ENCODE results near the gene MFGE8. TPM values are rescaled to one million over a fixed set of nuclear protein-coding genes. Genes with fewer than 3 reads are reported as not detected.
"Not testable (repeated sequence)": the region's sequence is repeated elsewhere in the genome, so short reads cannot be mapped to it uniquely, and the experiment has no call there.

MFGE8 gene
- total RNA-seq, 1 donor from 2014 or later: 1,071 TPM

- DNase-seq (ENCODE audit: low spot score); intact Hi-C loops (cut with DNase I): not testable (repeated sequence)
Observed at GRCh38 chr15:88925648-88926047, 12.5 kb upstream of the MFGE8 start.

- DNase-seq (ENCODE audit: low spot score); intact Hi-C loops (cut with DNase I): not testable (repeated sequence)
Observed at GRCh38 chr15:88920892-88921435, 7.8 kb upstream of the MFGE8 start.

GRCh38 chr15:88920186-88920891 lies 7.2 kb upstream of the MFGE8 start:
- DNase-seq (ENCODE audit: low spot score): no peak
- intact Hi-C loops (cut with DNase I): no loop called here

- intact Hi-C loops (cut with DNase I): no loop called here
- DNase-seq (ENCODE audit: low spot score): no peak
Observed at GRCh38 chr15:88918738-88919137, 5.6 kb upstream of the MFGE8 start.

GRCh38 chr15:88917760-88918159 lies 4.6 kb upstream of the MFGE8 start:
- DNase-seq (ENCODE audit: low spot score): no peak
- intact Hi-C loops (cut with DNase I): no loop called here

GRCh38 chr15:88915354-88915753 lies 2.2 kb upstream of the MFGE8 start:
- intact Hi-C loops (cut with DNase I): no loop called here
- no peak for DNase-seq (ENCODE audit: low spot score)

GRCh38 chr15:88913850-88914169 lies 631 bp upstream of the MFGE8 start:
- intact Hi-C loops (cut with DNase I): loop anchor here (2.0 kb wide), 1 partner anchor 19 kb away; no protein-coding TSS in a partner anchor
- DNase-seq (ENCODE audit: low spot score): no peak

GRCh38 chr15:88912500-88912921 lies 668 bp downstream of the MFGE8 start:
- no peak for DNase-seq (ENCODE audit: low spot score)
- intact Hi-C loops (cut with DNase I): loop anchor here (2.0 kb wide), 1 partner anchor 20 kb away; no protein-coding TSS in a partner anchor

GRCh38 chr15:88911766-88912118 lies 1.4 kb downstream of the MFGE8 start:
- DNase-seq (ENCODE audit: low spot score): no peak
- intact Hi-C loops (cut with DNase I): loop anchor here (2.0 kb wide), 1 partner anchor 21 kb away; no protein-coding TSS in a partner anchor

- intact Hi-C loops (cut with DNase I): loop anchor here (2.0 kb wide), 1 partner anchor 95 kb away; no protein-coding TSS in a partner anchor
- no peak for DNase-seq (ENCODE audit: low spot score)
Observed at GRCh38 chr15:88909956-88910831, 3.0 kb downstream of the MFGE8 start.

- intact Hi-C loops (cut with DNase I): loop anchor here (2.0 kb wide), 1 partner anchor 96 kb away; no protein-coding TSS in a partner anchor
- DNase-seq (ENCODE audit: low spot score): no peak
Observed at GRCh38 chr15:88908697-88909621, 4.2 kb downstream of the MFGE8 start.

- DNase-seq (ENCODE audit: low spot score): no peak
- intact Hi-C loops (cut with DNase I): loop anchor here (2.0 kb wide), 1 partner anchor 97 kb away; no protein-coding TSS in a partner anchor
Observed at GRCh38 chr15:88908123-88908522, 5.1 kb downstream of the MFGE8 start.

GRCh38 chr15:88907111-88907510 lies 6.1 kb downstream of the MFGE8 start:
- intact Hi-C loops (cut with DNase I): no loop called here
- DNase-seq (ENCODE audit: low spot score): no peak

GRCh38 chr15:88906551-88906950 lies 6.6 kb downstream of the MFGE8 start:
- intact Hi-C loops (cut with DNase I): no loop called here
- no peak for DNase-seq (ENCODE audit: low spot score)

- intact Hi-C loops (cut with DNase I): no loop called here
- no peak for DNase-seq (ENCODE audit: low spot score)
Observed at GRCh38 chr15:88906130-88906529, 7.0 kb downstream of the MFGE8 start.

GRCh38 chr15:88905576-88905975 lies 7.6 kb downstream of the MFGE8 start:
- DNase-seq (ENCODE audit: low spot score): no peak
- intact Hi-C loops (cut with DNase I): loop anchor here (2.0 kb wide), 1 partner anchor 111 kb away; no protein-coding TSS in a partner anchor

GRCh38 chr15:88904624-88905327 lies 8.4 kb downstream of the MFGE8 start:
- peak; percentile 90 for DNase-seq (ENCODE audit: low spot score)
- intact Hi-C loops (cut with DNase I): loop anchor here (2.0 kb wide), 1 partner anchor 112 kb away; no protein-coding TSS in a partner anchor

GRCh38 chr15:88904257-88904623 lies 8.9 kb downstream of the MFGE8 start:
- intact Hi-C loops (cut with DNase I): loop anchor here (2.0 kb wide), 1 partner anchor 113 kb away; no protein-coding TSS in a partner anchor
- DNase-seq (ENCODE audit: low spot score): no peak

GRCh38 chr15:88902846-88903245 lies 10.3 kb downstream of the MFGE8 start:
- peak; percentile 54 for DNase-seq (ENCODE audit: low spot score)
- intact Hi-C loops (cut with DNase I): no loop called here

Measured in cardiac septum (tissue), 1 donor.